CD1c-positive myeloid dendritic cell (primary cell): ENCODE results near the gene MEF2C.
"Not testable (repeated sequence)": the region's sequence is repeated elsewhere in the genome, so short reads cannot be mapped to it uniquely, and the experiment has no call there.

Experiments used
- DNase-seq: peaks from one replicate; pipeline ENCODE4 v3.0.0-alpha.2; 2016; ENCODE audit errors: extremely low spot score

The MEF2C gene

GRCh38 chr5:88803309-88803708 lies 79.7 kb downstream of the MEF2C start:
- no peak for DNase-seq

- no peak for DNase-seq
Measured at GRCh38 chr5:88799938-88800535, 82.9 kb downstream of the MEF2C start.

- DNase-seq = not testable (repeated sequence)
Measured at GRCh38 chr5:88798933-88799332, 84.1 kb downstream of the MEF2C start.

- DNase-seq = not testable (repeated sequence)
Measured at GRCh38 chr5:88793797-88794196, 89.2 kb downstream of the MEF2C start.

- DNase-seq = no peak
Measured at GRCh38 chr5:88792144-88792840, 90.7 kb downstream of the MEF2C start.

- DNase-seq = no peak
Measured at GRCh38 chr5:88787856-88788255, 95.1 kb downstream of the MEF2C start.

GRCh38 chr5:88786789-88787188 lies 96.2 kb downstream of the MEF2C start:
- no peak for DNase-seq

GRCh38 chr5:88785746-88786565 lies 97.0 kb downstream of the MEF2C start:
- DNase-seq = peak; percentile 12

- peak; percentile 28 for DNase-seq
Measured at GRCh38 chr5:88782571-88782970, 100.4 kb downstream of the MEF2C start.

GRCh38 chr5:88780736-88781135 lies 102.2 kb downstream of the MEF2C start:
- no peak for DNase-seq

GRCh38 chr5:88778736-88779135 lies 104.2 kb downstream of the MEF2C start:
- peak; percentile 49 for DNase-seq

GRCh38 chr5:88776692-88777091 lies 106.3 kb downstream of the MEF2C start:
- no peak for DNase-seq

GRCh38 chr5:88772831-88773230 lies 110.2 kb downstream of the MEF2C start:
- DNase-seq = no peak

- DNase-seq = no peak
Measured at GRCh38 chr5:88772047-88772446, 110.9 kb downstream of the MEF2C start.

GRCh38 chr5:88770276-88771257 lies 112.4 kb downstream of the MEF2C start:
- peak; percentile 20 for DNase-seq

- no peak for DNase-seq
Measured at GRCh38 chr5:88769165-88769564, 113.8 kb downstream of the MEF2C start.

GRCh38 chr5:88768411-88768810 lies 114.6 kb downstream of the MEF2C start:
- DNase-seq = no peak

- no peak for DNase-seq
Measured at GRCh38 chr5:88765798-88766197, 117.2 kb downstream of the MEF2C start.

GRCh38 chr5:88765171-88765570 lies 117.8 kb downstream of the MEF2C start:
- DNase-seq = no peak

GRCh38 chr5:88761939-88762338 lies 121.0 kb downstream of the MEF2C start:
- peak; percentile 12 for DNase-seq

- DNase-seq = peak; percentile 74
Measured at GRCh38 chr5:88761269-88761850, 121.6 kb downstream of the MEF2C start.
